Neural progenitor cell (in vitro differentiated cells): Measurements from ENCODE around the gene TMEFF2.

Experiments used
- CTCF ChIP-seq: fragments of 200-600 bp; sonication (generic); IDR thresholded peaks from 2 replicates; pipeline ENCODE4 v1.5.1; 2017; ENCODE audit warnings: antibody characterized with exemption, mild to moderate bottlenecking
- EZH2 ChIP-seq: fragments of 200-600 bp; sonication (generic); IDR thresholded peaks from 2 replicates; pipeline ENCODE4 v1.6.1; 2017; ENCODE audit warnings: antibody characterized with exemption, mild to moderate bottlenecking, moderate library complexity
- EZH2phosphoT487 ChIP-seq: fragments of 200-600 bp; sonication (generic); IDR thresholded peaks from 2 replicates; pipeline ENCODE4 v1.6.1; 2017; ENCODE audit warnings: antibody characterized with exemption

GRCh38 chr2:192128655-192129054 lies 66.1 kb downstream of the TMEFF2 start:
- TF ChIP-seq CTCF: no peak
- TF ChIP-seq EZH2phosphoT487: no peak
- no peak for TF ChIP-seq EZH2
